NCI-H1436 treated with DMSO at 0.1 percent for 48 hours (cell line): ENCODE measurements around the gene DNA2.
"Not testable (repeated sequence)": the region's sequence is repeated elsewhere in the genome, so short reads cannot be mapped to it uniquely, and the experiment has no call there.

Experiments
- DNase-seq: peaks from one replicate; lab custom pipeline; 2025; lab: John Stamatoyannopoulos, UW

Gene DNA2

GRCh38 chr10:68471586-68472408, at the start of gene DNA2:
Gene DNA2 (minus strand): TSS chr10:68471973. CDS start chr10:68471864, 109 bp downstream.
- DNase-seq, result no peak

GRCh38 chr10:68518609-68519008, 46.8 kb upstream of the DNA2 start:
- DNase-seq, result not testable (repeated sequence)

- DNase-seq, result no peak
Measured at GRCh38 chr10:68517188-68517587, 45.4 kb upstream of the DNA2 start.

- DNase-seq, result no peak
Measured at GRCh38 chr10:68516766-68517165, 45.0 kb upstream of the DNA2 start.

GRCh38 chr10:68516216-68516615, 44.4 kb upstream of the DNA2 start:
- not testable (repeated sequence) for DNase-seq

- no peak for DNase-seq
Measured at GRCh38 chr10:68508090-68508489, 36.3 kb upstream of the DNA2 start.

- DNase-seq, result no peak
Measured at GRCh38 chr10:68506411-68506810, 34.6 kb upstream of the DNA2 start.

GRCh38 chr10:68502846-68503245, 31.1 kb upstream of the DNA2 start:
- DNase-seq, result no peak

- no peak for DNase-seq
Measured at GRCh38 chr10:68501691-68502090, 29.9 kb upstream of the DNA2 start.

GRCh38 chr10:68499544-68499943, 27.8 kb upstream of the DNA2 start:
- DNase-seq, result no peak

- DNase-seq, result no peak
Measured at GRCh38 chr10:68496072-68496471, 24.3 kb upstream of the DNA2 start.

- no peak for DNase-seq
Measured at GRCh38 chr10:68492118-68492517, 20.3 kb upstream of the DNA2 start.

- no peak for DNase-seq
Measured at GRCh38 chr10:68489919-68490318, 18.1 kb upstream of the DNA2 start.

- no peak for DNase-seq
Measured at GRCh38 chr10:68474021-68474420, 2.2 kb upstream of the DNA2 start.

- DNase-seq, result no peak
Measured at GRCh38 chr10:68471063-68471585, 649 bp downstream of the DNA2 start.

- no peak for DNase-seq
Measured at GRCh38 chr10:68470300-68470699, 1.5 kb downstream of the DNA2 start.

- DNase-seq, result no peak
Measured at GRCh38 chr10:68469838-68470237, 1.9 kb downstream of the DNA2 start.

- DNase-seq, result not testable (repeated sequence)
Measured at GRCh38 chr10:68464729-68465128, 7.0 kb downstream of the DNA2 start.

- no peak for DNase-seq
Measured at GRCh38 chr10:68463365-68464093, 8.2 kb downstream of the DNA2 start.

GRCh38 chr10:68462536-68462935, 9.2 kb downstream of the DNA2 start:
- DNase-seq, result peak; percentile 8

- no peak for DNase-seq
Measured at GRCh38 chr10:68461032-68461431, 10.7 kb downstream of the DNA2 start.

GRCh38 chr10:68449698-68450097, 22.1 kb downstream of the DNA2 start:
- not testable (repeated sequence) for DNase-seq

- DNase-seq, result no peak
Measured at GRCh38 chr10:68446179-68446578, 25.6 kb downstream of the DNA2 start.
